HEK293 (cell line): Measurements from ENCODE around the gene ZNF764.

ENCODE experiments used
- CTCF ChIA-PET: fragments of 350-600 bp; formaldehyde crosslinking; extraction: SDS; loops from one replicate; lab custom pipeline; 2021; ENCODE audit warnings: antibody characterized with exemption; lab: Yijun Ruan, JAX
- POLR2A ChIA-PET: fragments of 300-600 bp; formaldehyde crosslinking; extraction: SDS; loops from one replicate; lab custom pipeline; 2020; ENCODE audit warnings: antibody characterized with exemption, inconsistent platforms; lab: Yijun Ruan, JAX
- H3K27ac ChIP-seq: fragments of 200-500 bp; sonication (Bioruptor generic); 2 replicates; pipeline ENCODE4 v1.5.1; 2014; ENCODE audit warnings: low read depth, low read length, control low read depth, inconsistent platforms; ENCODE audit errors: extremely low read depth
- H3K36me3 ChIP-seq, 2 experiments: fragments of 200-500 bp in 1 of 2; sonication (Bioruptor generic) in 1 of 2; 1 replicate in 1 of 2; 2 replicates in 1 of 2; pipeline ENCODE4 v1.5.1; 2014 to 2017; ENCODE audit warnings: inconsistent platforms in 2 of 2, low read length in 2 of 2; ENCODE audit not compliant: control insufficient read depth in 2 of 2, insufficient read depth in 1 of 2
- H3K4me1 ChIP-seq: fragments of 200-500 bp; sonication (Bioruptor generic); 2 replicates; pipeline ENCODE4 v1.5.1; 2014; ENCODE audit warnings: mild to moderate bottlenecking, low read length, inconsistent platforms; ENCODE audit not compliant: control insufficient read depth, insufficient read depth
- H3K4me3 ChIP-seq: 2 replicates; pipeline ENCODE4 v1.5.1; 2011; ENCODE audit warnings: low read depth, mild to moderate bottlenecking, control low read depth, low read length, moderate library complexity
- H3K9me3 ChIP-seq: fragments of 200-500 bp; sonication (Bioruptor generic); 2 replicates; pipeline ENCODE4 v1.5.1; 2014; ENCODE audit warnings: low read depth, low read length, inconsistent platforms; ENCODE audit not compliant: control insufficient read depth, insufficient read depth
- EGR2 ChIP-seq: fragments of 450-650 bp; formaldehyde crosslinking; IDR thresholded peaks from 2 replicates; pipeline ENCODE4 v1.5.1; 2016; ENCODE audit warnings: low read depth, missing biosample characterization, missing genetic modification characterization
- GLI4 ChIP-seq: fragments of 450-650 bp; formaldehyde crosslinking; IDR thresholded peaks from 2 replicates; pipeline ENCODE4 v1.5.1; 2016; ENCODE audit warnings: missing biosample characterization, missing genetic modification characterization
- GLIS1 ChIP-seq: fragments of 450-650 bp; formaldehyde crosslinking; IDR thresholded peaks from 2 replicates; pipeline ENCODE4 v1.5.1; 2016; ENCODE audit warnings: missing biosample characterization, missing genetic modification characterization
- YY1 ChIP-seq: fragments of 450-650 bp; formaldehyde crosslinking; IDR thresholded peaks from 2 replicates; pipeline ENCODE4 v1.5.1; 2018; ENCODE audit warnings: missing biosample characterization, missing genetic modification characterization
- ZBTB7A ChIP-seq: fragments of 450-650 bp; formaldehyde crosslinking; IDR thresholded peaks from 2 replicates; pipeline ENCODE4 v1.5.1; 2016; ENCODE audit warnings: low read depth, missing biosample characterization, missing genetic modification characterization
- ZFHX2 ChIP-seq: fragments of 450-650 bp; formaldehyde crosslinking; conservative IDR thresholded peaks from 2 replicates; pipeline ENCODE4 v1.5.1; 2016; ENCODE audit warnings: missing biosample characterization, missing genetic modification characterization
- ZFP3 ChIP-seq: fragments of 450-650 bp; formaldehyde crosslinking; IDR thresholded peaks from 2 replicates; pipeline ENCODE4 v1.5.1; 2016; ENCODE audit warnings: low read depth, missing biosample characterization, missing genetic modification characterization
- ZNF157 ChIP-seq: fragments of 450-650 bp; formaldehyde crosslinking; IDR thresholded peaks from 2 replicates; pipeline ENCODE4 v1.5.1; 2016; ENCODE audit warnings: missing biosample characterization, missing genetic modification characterization
- ZNF16 ChIP-seq: fragments of 450-650 bp; formaldehyde crosslinking; IDR thresholded peaks from 2 replicates; pipeline ENCODE4 v1.5.1; 2016; ENCODE audit warnings: low read depth, missing biosample characterization, missing genetic modification characterization
- ZNF174 ChIP-seq: fragments of 450-650 bp; formaldehyde crosslinking; IDR thresholded peaks from 2 replicates; pipeline ENCODE4 v1.5.0; 2017; ENCODE audit warnings: missing biosample characterization, mild to moderate bottlenecking, missing genetic modification characterization
- ZNF19 ChIP-seq: fragments of 450-650 bp; formaldehyde crosslinking; IDR thresholded peaks from 2 replicates; pipeline ENCODE4; 2016; ENCODE audit warnings: missing biosample characterization, missing genetic modification characterization, low read depth
- ZNF24 ChIP-seq: fragments of 450-650 bp; formaldehyde crosslinking; IDR thresholded peaks from 2 replicates; pipeline ENCODE4 v1.5.1; 2016; ENCODE audit warnings: missing biosample characterization, missing genetic modification characterization
- ZNF274 ChIP-seq, 2 experiments: fragments of 200-500 bp in 1 of 2; fragments of 450-650 bp in 1 of 2; sonication (Bioruptor generic) in 1 of 2; formaldehyde crosslinking in 1 of 2; IDR thresholded peaks; 2 replicates each; pipeline versions ENCODE4 v1.5.1 to v1.6.1; 2014 to 2016; ENCODE audit warnings: borderline replicate concordance in 1 of 2, inconsistent platforms in 1 of 2, low read length in 1 of 2, missing biosample characterization in 1 of 2, missing genetic modification characterization in 1 of 2
- ZNF292 ChIP-seq: fragments of 450-650 bp; formaldehyde crosslinking; IDR thresholded peaks from 2 replicates; pipeline ENCODE4 v1.5.1; 2016; ENCODE audit warnings: low read depth, missing biosample characterization, missing genetic modification characterization, borderline replicate concordance
- ZNF529 ChIP-seq: fragments of 450-650 bp; formaldehyde crosslinking; IDR thresholded peaks from 2 replicates; pipeline ENCODE4 v1.5.1; 2017; ENCODE audit warnings: missing genetic modification characterization, missing biosample characterization; ENCODE audit not compliant: insufficient replicate concordance
- ZNF600 ChIP-seq: fragments of 450-650 bp; formaldehyde crosslinking; IDR thresholded peaks from 2 replicates; pipeline ENCODE4 v1.5.1; 2016; ENCODE audit warnings: missing biosample characterization, missing genetic modification characterization
- ZNF660 ChIP-seq: fragments of 450-650 bp; IDR thresholded peaks from 2 replicates; pipeline ENCODE4 v1.5.1; 2018; ENCODE audit warnings: missing biosample characterization, mild to moderate bottlenecking, missing genetic modification characterization
- ZNF830 ChIP-seq: fragments of 450-650 bp; IDR thresholded peaks from 2 replicates; pipeline ENCODE4 v1.5.0; 2018; ENCODE audit warnings: missing biosample characterization, missing genetic modification characterization, low read depth, mild to moderate bottlenecking, moderate library complexity
- ZNF843 ChIP-seq: fragments of 450-650 bp; formaldehyde crosslinking; IDR thresholded peaks from 2 replicates; pipeline ENCODE4 v1.5.1; 2016; ENCODE audit warnings: missing biosample characterization, missing genetic modification characterization
- TF ChIP-seq, protein P1 (sequence below): fragments of 450-650 bp; formaldehyde crosslinking; IDR thresholded peaks from 2 replicates; pipeline ENCODE4 v1.5.1; 2016; ENCODE audit warnings: missing biosample characterization, missing genetic modification characterization

The ZNF764 gene

DNA sequence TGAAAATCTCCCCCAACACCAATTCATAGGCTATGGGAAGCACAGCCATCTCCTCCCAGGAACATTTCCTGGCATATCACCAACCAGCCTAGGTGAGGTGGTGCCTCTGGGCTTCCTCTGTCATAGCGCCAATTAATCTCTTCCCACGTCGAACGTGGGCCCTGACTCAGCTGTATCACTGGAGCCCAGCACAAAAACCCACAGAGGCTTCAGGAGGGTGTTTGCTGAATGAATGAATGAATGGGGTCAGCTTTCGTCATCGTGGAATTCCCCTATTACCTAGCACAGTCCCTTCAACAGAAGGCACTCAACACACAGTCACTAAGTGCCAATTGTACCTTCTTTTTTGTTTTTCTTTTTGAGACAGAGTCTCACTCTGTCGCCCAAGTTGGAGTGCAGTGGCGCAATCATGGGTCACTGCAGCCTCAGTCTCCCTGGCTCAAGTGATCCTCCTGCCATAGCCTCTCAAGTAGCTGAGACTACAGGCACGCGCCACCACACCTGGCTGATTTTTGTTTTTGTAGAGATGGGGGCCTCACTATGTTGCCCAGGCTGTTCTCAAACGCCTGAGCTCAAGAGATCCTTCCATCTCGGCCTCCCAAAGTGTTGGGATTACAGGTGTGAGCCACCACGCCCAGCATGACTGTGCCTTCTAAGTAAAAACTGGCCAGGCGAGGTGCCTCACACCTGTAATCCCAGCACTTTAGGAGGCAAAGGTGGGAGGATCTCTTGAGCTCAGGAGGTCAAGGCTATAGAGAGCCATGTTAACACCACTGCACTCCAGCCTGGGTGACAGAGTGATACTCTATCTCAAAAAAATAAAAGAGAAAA, 9.2 kb upstream of the ZNF764 start (continued):
- TF ChIP-seq ZBTB7A (tag by site-specific recombination), result no peak
- TF ChIP-seq ZNF660 (tag by site-specific recombination), result no peak
- peak; percentile 66 for TF ChIP-seq ZFHX2 (tag by site-specific recombination)
- peak; percentile 77 for TF ChIP-seq EGR2 (tag by site-specific recombination)
- TF ChIP-seq ZNF529 (tag by site-specific recombination), result peak; percentile 1
- no peak for TF ChIP-seq ZNF19 (tag by site-specific recombination)
- no peak for TF ChIP-seq ZNF843 (tag by site-specific recombination)
- TF ChIP-seq, protein P1, sequence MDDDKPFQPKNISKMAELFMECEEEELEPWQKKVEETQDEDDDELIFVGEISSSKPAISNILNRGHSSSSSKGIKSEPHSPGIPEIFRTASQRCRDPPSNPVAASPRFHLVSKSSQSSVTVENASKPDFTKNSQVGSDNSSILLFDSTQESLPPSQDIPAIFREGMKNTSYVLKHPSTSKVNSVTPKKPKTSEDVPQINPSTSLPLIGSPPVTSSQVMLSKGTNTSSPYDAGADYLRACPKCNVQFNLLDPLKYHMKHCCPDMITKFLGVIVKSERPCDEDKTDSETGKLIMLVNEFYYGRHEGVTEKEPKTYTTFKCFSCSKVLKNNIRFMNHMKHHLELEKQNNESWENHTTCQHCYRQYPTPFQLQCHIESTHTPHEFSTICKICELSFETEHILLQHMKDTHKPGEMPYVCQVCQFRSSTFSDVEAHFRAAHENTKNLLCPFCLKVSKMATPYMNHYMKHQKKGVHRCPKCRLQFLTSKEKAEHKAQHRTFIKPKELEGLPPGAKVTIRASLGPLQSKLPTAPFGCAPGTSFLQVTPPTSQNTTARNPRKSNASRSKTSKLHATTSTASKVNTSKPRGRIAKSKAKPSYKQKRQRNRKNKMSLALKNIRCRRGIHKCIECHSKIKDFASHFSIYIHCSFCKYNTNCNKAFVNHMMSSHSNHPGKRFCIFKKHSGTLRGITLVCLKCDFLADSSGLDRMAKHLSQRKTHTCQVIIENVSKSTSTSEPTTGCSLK (tag by site-specific recombination), result no peak
- TF ChIP-seq ZNF292 (tag by site-specific recombination), result 0 out of 2 replicates have a peak, but pooled peaks have one; percentile 5

DNA sequence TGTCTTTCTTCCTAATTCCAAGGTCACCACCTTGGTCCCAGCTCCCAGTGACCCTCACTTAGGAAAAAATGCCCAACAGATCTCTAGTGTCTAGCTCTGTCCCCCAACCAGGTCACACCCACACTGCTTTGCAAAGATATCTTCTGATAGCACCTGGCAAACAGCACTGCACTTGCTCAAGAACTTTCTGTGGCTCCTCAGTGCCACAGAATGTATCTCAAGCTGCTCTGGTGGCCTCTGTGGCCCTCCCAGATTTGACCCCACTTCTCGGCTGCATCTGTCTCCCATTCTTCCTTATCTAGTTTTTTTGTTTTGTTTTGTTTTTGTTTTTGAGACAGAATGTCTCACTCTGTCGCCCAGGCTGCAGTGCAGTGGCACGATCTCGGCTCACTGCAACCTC, 8.4 kb upstream of the ZNF764 start:
- ChIA-PET POLR2A (interaction anchor here (0.9 to 1.3 kb wide), 2 partner anchors 9 to 17 kb away, joined by 3 to 7 read pairs; no protein-coding TSS in a partner anchor), CTCF (interaction anchor here (0.5 to 2.1 kb wide), 6 partner anchors 16 to 117 kb away, joined by 3 to 8 read pairs (median 4); partner anchors contain the start of gene ZNF747)
- TF ChIP-seq ZNF274 (IDR thresholded peaks at IDR 0.05; ENCODE audit: low read length), result no peak
- TF ChIP-seq ZNF274 (tag by site-specific recombination; IDR thresholded peaks at IDR 0.05; ENCODE audit: borderline replicate concordance), result no peak
- TF ChIP-seq ZNF16, result peak; percentile 88
- Histone ChIP-seq H3K9me3 (no peaks in the 10 kb centered on the region), H3K36me3 (no peaks in the 10 kb centered on the region), H3K4me3 (no peak overlapping the region), H3K27ac (no peak overlapping the region), H3K4me1 (peaks cover 2% of the 10 kb centered on the region; the same call in 1 of the 2 replicates)

DNA sequence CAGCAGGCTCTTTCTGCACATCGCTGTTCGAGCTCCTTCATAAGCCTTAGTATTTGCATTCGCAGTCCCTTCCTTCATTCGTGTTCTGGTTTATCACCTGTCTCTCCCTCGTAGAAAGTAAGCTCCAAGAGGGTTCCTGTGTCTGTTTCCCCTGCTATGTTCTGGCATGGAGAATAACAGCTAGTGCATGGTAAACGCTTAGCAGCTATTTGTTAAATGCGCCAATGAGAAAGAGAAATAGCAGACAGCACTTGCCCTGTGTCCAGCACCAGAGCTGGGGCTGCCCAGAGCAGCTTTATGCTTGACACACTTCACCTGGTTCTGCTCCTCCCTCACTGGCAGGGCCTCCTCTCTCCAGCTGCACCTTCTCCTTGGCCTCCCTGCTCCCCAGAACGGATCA, 7.8 kb upstream of the ZNF764 start:
- Histone ChIP-seq H3K4me1 (peaks cover 2% of the 10 kb centered on the region; the same call in 1 of the 2 replicates), H3K36me3 (no peaks in the 10 kb centered on the region), H3K27ac (no peak overlapping the region), H3K4me3 (no peak overlapping the region), H3K9me3 (no peaks in the 10 kb centered on the region)
- ChIA-PET POLR2A (interaction anchor here (0.6 to 1.4 kb wide), 5 partner anchors 9 to 52 kb away, joined by 3 to 7 read pairs (median 3); no protein-coding TSS in a partner anchor), CTCF (interaction anchor here (0.5 to 2.1 kb wide), 6 partner anchors 16 to 717 kb away, joined by 3 to 8 read pairs (median 4); no protein-coding TSS in a partner anchor)
- TF ChIP-seq ZNF600 (tag by site-specific recombination), result peak; percentile 55
- TF ChIP-seq ZNF157, result no peak

DNA sequence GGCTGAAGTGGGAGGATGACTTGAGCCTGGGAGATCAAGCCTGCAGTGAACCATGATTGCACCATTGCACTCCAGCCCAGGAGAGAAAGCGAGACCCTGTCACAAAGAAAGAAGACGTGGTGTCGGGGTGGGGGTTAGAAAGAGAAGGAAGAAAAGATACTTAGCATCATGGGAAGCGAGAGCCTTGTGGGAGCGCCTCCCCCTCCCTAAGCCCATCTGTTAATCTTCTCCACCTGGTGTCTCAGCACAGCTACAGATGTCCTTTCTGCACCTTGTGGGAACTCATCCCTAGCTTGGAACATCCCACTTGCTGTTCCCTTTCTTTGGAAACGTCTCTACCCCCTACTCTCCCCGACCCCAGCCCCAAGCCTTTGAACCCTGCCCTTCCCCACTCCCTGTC, 7.4 kb upstream of the ZNF764 start:
- ChIA-PET POLR2A (interaction anchor here (0.6 to 1.4 kb wide), 4 partner anchors 8 to 53 kb away, joined by 3 to 7 read pairs (median 3); no protein-coding TSS in a partner anchor), CTCF (interaction anchor here (0.7 to 2.1 kb wide), 4 partner anchors 31 to 717 kb away, joined by 3 to 8 read pairs (median 4); no protein-coding TSS in a partner anchor)
- no peaks in the 10 kb centered on the region for H3K4me1 ChIP-seq
- H3K9me3 ChIP-seq, result no peaks in the 10 kb centered on the region
- H3K36me3 ChIP-seq, result no peaks in the 10 kb centered on the region
- no peak overlapping the region for H3K27ac ChIP-seq
- H3K4me3 ChIP-seq, result no peak overlapping the region
- TF ChIP-seq YY1 (tag by site-specific recombination) (no peak), ZNF174 (tag by site-specific recombination) (no peak), ZNF830 (tag by site-specific recombination) (no peak), ZNF19 (tag by site-specific recombination) (no peak), ZFP3 (tag by site-specific recombination) (no peak), GLI4 (no peak), GLIS1 (tag by site-specific recombination) (no peak), ZNF24 (tag by site-specific recombination) (no peak)
